Kidney epithelial cell (primary cell): ENCODE data around the gene PLAU. TPM values are rescaled to one million over a fixed set of nuclear protein-coding genes. Genes with fewer than 3 reads are reported as not detected.
"Not testable (repeated sequence)": the region's sequence is repeated elsewhere in the genome, so short reads cannot be mapped to it uniquely, and the experiment has no call there.

Experiments used
- DNase-seq: peaks from one replicate; pipeline ENCODE4 v3.0.0-alpha.2; 2010; ENCODE audit warnings: low read depth
- H3K27me3 ChIP-seq: 2 replicates; pipeline ENCODE4 v1.6.0; 2011; ENCODE audit warnings: low read length; ENCODE audit not compliant: control insufficient read depth, insufficient read depth
- H3K36me3 ChIP-seq: 2 replicates; pipeline ENCODE4 v1.5.1; 2011; ENCODE audit warnings: low read length; ENCODE audit not compliant: control insufficient read depth, insufficient read depth
- H3K4me3 ChIP-seq: 2 replicates; pipeline ENCODE4 v1.5.1; 2011; ENCODE audit warnings: low read depth, mild to moderate bottlenecking, control low read depth, low read length
- CTCF ChIP-seq: IDR thresholded peaks from 2 replicates; pipeline ENCODE4 v1.5.1; 2011; ENCODE audit warnings: mild to moderate bottlenecking, moderate library complexity, low read length, control low read depth, inconsistent platforms; ENCODE audit not compliant: insufficient read depth, poor library complexity, severe bottlenecking
- total RNA-seq: library from RNA; depleted of rRNA; stranded (reverse); fragments of >200 nt; gene quantifications from 2 replicates; pipeline ENCODE4 v1.2.3, GENCODE V29; 2015

PLAU gene
- total RNA-seq, 1 donor from 2014 or later = 709 TPM

- H3K36me3 ChIP-seq = no peaks in the 10 kb centered on the region
- TF ChIP-seq CTCF = no peak
- no peak for DNase-seq
- H3K4me3 ChIP-seq = no peak overlapping the region
- H3K27me3 ChIP-seq = no peaks in the 10 kb centered on the region
These were observed 43.8 kb downstream of the PLAU start for GRCh38 chr10:73954737-73955136.

- no peak for DNase-seq
- Histone ChIP-seq H3K27me3 (no peaks in the 10 kb centered on the region), H3K36me3 (no peaks in the 10 kb centered on the region), H3K4me3 (no peak overlapping the region)
- no peak for TF ChIP-seq CTCF
These were observed 44.8 kb downstream of the PLAU start for GRCh38 chr10:73955719-73956118.

- Histone ChIP-seq H3K36me3 (no peaks in the 10 kb centered on the region), H3K4me3 (no peak overlapping the region), H3K27me3 (no peaks in the 10 kb centered on the region)
- no peak for DNase-seq
- TF ChIP-seq CTCF = no peak
These were observed 45.8 kb downstream of the PLAU start for GRCh38 chr10:73956476-73957359.

GRCh38 chr10:73959484-73960243 is 48.7 kb downstream of the PLAU start:
- DNase-seq = no peak
- H3K4me3 ChIP-seq = no peak overlapping the region
- H3K36me3 ChIP-seq = no peaks in the 10 kb centered on the region
- no peaks in the 10 kb centered on the region for H3K27me3 ChIP-seq
- TF ChIP-seq CTCF = no peak

GRCh38 chr10:73962386-73962785 is 51.5 kb downstream of the PLAU start:
- H3K27me3 ChIP-seq = no peaks in the 10 kb centered on the region
- no peak for DNase-seq
- no peaks in the 10 kb centered on the region for H3K36me3 ChIP-seq
- TF ChIP-seq CTCF = no peak
- H3K4me3 ChIP-seq = no peak overlapping the region

- not testable (repeated sequence) for DNase-seq, H3K4me3 ChIP-seq, H3K36me3 ChIP-seq, H3K27me3 ChIP-seq
These were observed 52.6 kb downstream of the PLAU start for GRCh38 chr10:73963533-73963932.
